ENCODE data around the gene SPRED3.

DNA sequence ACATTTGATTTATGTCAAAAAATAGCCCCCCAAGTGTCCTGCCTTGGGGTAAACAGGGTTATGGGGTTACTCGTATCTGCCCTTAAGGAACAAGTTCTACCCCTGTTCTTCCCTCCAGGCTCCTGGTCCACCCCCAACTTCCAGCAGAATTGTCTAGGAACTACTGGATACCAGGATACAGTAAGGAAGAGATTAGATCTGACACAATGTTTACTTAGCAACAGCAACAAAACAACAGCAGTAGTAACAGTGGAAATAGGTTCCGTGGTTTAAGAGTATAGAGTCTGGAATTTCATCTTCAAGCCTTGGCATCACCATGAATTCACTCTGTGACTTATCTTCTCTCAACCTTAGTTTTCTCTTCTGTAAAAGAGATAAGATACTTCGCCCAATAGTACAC lies 12.7 kb downstream of the SPRED3 start:
- TF ChIP-seq, protein P1, sequence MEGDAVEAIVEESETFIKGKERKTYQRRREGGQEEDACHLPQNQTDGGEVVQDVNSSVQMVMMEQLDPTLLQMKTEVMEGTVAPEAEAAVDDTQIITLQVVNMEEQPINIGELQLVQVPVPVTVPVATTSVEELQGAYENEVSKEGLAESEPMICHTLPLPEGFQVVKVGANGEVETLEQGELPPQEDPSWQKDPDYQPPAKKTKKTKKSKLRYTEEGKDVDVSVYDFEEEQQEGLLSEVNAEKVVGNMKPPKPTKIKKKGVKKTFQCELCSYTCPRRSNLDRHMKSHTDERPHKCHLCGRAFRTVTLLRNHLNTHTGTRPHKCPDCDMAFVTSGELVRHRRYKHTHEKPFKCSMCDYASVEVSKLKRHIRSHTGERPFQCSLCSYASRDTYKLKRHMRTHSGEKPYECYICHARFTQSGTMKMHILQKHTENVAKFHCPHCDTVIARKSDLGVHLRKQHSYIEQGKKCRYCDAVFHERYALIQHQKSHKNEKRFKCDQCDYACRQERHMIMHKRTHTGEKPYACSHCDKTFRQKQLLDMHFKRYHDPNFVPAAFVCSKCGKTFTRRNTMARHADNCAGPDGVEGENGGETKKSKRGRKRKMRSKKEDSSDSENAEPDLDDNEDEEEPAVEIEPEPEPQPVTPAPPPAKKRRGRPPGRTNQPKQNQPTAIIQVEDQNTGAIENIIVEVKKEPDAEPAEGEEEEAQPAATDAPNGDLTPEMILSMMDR (IDR thresholded peaks at IDR 0.05; ENCODE audit: poor library complexity, severe bottlenecking) = no peak
- TF ChIP-seq EZH2 (IDR thresholded peaks at IDR 0.05; ENCODE audit: borderline replicate concordance, insufficient read depth, low read length, poor library complexity, severe bottlenecking) (no peak), RAD21 (conservative IDR thresholded peaks at IDR 0.05) (no peak), POLR2AphosphoS5 (IDR thresholded peaks at IDR 0.05) (no peak), MXI1 (conservative IDR thresholded peaks at IDR 0.05; ENCODE audit: poor library complexity, severe bottlenecking) (no peak)

Measured in neural cell (in vitro differentiated cells).